ENCODE data around the gene XPA.
A peak's percentile ranks its signal among the peaks of the same experiment; 100 is the strongest.
"Not testable (repeated sequence)": the region's sequence is repeated elsewhere in the genome, so short reads cannot be mapped to it uniquely, and the experiment has no call there.

The XPA gene

GRCh38 chr9:97703437-97704344 lies 6.6 kb upstream of the XPA start:
- DNase-seq (ENCODE audit: low spot score): no peak

DNA sequence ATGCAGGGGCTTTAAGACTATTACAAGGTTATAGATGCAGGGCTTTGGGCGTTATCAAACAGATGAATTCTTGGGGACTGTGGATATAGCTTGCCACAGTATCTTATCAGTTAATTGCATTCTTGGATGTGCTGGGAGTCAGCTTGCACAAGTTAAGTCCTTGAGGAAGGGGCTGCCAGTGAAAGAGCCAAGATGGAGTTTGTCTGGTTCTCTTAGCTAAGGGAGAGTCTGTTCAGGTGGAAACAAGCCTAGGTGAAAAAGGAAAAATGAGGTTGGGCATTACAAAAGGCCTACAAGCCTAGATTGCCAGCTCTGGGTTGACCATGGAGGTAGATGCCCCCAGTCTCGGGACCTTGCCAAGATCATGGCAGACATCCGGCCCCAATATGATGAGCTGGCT lies 2.7 kb upstream of the XPA start:
- not testable (repeated sequence) for DNase-seq (ENCODE audit: low spot score)

DNA sequence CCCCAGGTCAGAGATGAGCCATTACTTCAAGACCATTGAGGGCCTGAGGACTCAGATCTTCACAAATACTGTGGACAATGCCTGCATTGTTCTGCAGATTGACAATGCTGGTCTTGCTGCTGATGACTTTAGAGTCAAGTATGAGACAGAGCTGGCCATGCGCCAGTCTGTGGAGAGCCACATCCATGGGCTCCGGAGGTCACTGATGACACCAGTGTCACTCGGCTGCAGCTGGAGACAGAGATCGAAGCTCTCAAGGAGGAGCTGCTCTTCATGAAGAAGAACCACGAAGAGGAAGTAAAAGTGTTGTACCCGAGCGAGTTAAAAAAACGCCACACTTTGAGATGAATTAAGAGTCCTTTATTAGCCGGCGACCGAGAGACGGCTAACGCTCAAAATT lies 2.1 kb upstream of the XPA start:
- DNase-seq (ENCODE audit: low spot score): peak; percentile 64

GRCh38 chr9:97698865-97699264 lies 1.7 kb upstream of the XPA start:
- no peak for DNase-seq (ENCODE audit: low spot score)

DNA sequence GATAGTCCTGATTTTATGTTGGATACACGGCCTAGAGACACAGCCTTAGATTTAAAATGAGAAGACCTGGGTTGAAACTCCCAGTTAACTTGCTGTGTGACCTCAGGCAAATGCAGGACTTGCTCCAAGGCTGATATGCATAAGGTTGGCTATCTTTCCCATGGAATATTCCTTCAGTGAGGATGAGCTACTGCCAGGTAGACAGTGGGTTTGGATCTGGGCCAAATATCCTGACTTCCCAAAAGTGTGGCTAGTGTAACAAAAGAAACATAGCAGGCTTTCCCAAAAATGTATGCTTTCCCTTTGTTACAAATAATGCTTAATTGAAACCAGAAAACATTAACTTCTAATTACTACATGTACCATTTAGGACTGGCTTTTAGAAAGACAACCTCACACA lies 697 bp upstream of the XPA start:
- peak; percentile 41 for DNase-seq (ENCODE audit: low spot score)

- peak; percentile 73 for DNase-seq (ENCODE audit: low spot score)
Observed at GRCh38 chr9:97695995-97696802, 941 bp downstream of the XPA start.

DNA sequence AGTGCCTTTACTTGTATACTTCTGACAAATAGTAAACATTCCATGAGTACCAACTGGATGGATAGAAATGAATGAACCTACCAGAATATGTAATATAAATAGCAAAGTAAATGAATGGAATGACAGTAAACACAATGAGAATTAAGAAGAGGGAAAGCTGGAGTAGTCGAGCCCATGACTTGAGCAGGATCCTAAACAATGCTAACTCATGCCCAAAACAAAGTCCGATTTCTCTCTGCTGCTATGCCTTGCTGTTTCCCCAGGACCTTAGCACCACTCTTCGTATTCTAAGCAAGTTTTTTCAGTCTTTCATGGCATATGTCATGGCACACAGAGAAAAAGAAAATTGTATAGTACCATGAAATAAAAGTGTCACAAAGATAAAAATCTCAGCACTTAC lies 1.8 kb downstream of the XPA start:
- DNase-seq (ENCODE audit: low spot score): no peak

- DNase-seq (ENCODE audit: low spot score): no peak
Observed at GRCh38 chr9:97694769-97695168, 2.4 kb downstream of the XPA start.

GRCh38 chr9:97689401-97690180 lies 7.5 kb downstream of the XPA start:
- no peak for DNase-seq (ENCODE audit: low spot score)

DNA sequence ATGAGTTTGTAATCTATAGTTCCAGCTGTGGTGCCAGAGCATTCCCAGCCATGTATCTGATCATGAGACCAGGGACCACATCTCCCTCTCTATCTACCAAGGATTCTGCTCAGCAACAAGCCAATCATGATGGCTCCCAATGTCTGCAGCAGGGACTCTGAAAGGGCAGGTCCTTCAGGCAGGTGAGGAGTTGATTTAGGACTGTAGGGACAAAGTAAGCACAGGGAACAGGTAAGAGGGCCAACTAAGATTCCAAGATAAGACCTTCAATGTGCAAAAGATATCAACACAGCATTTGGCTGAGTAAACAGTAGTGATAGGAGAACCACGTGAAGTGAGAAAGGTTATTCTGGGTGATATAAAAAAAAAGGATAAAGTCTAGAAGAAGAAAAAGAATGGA lies 8.5 kb downstream of the XPA start:
- DNase-seq (ENCODE audit: low spot score): no peak

GRCh38 chr9:97682242-97682641 lies 14.9 kb downstream of the XPA start:
- DNase-seq (ENCODE audit: low spot score): no peak

DNA sequence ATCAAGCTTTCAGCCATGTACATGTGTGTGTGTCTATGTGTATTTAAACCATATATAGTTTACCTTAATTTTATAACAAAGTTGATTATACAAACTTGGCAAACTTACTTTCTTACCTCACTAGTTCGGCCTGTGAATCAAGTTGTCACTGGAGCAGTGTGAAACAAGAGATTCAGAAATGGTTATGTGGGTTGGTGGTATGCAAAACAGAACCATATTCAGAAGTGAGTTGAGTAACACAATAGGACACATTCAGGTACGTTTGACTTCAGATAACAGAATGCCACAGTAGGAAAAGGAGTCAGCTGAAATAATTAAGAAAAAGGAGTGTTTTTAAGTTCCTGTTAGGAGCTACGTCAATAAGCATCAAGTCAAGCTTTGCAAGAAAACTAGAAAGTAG lies 21.5 kb downstream of the XPA start:
- DNase-seq (ENCODE audit: low spot score): no peak

GRCh38 chr9:97673922-97674321 lies 23.2 kb downstream of the XPA start:
- DNase-seq (ENCODE audit: low spot score): no peak

DNA sequence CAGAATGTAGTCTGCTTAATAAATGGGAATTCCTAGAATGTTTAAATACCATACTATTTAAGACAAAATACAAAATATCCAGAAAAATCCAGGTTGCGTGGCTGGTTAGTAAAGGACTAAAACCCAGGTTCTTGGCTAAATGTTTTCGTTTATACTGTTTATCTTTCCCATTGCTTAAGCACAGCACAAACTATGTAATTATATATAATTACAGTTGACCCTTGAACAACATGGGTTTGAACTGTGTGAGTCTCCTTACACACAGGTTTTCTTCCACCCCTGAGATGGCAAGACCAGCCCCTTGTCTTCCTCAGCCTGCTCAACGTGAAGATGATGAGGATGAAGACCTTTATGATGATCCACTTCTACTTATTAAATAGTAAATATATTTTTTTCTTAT lies 24.7 kb downstream of the XPA start:
- DNase-seq (ENCODE audit: low spot score): no peak

DNA sequence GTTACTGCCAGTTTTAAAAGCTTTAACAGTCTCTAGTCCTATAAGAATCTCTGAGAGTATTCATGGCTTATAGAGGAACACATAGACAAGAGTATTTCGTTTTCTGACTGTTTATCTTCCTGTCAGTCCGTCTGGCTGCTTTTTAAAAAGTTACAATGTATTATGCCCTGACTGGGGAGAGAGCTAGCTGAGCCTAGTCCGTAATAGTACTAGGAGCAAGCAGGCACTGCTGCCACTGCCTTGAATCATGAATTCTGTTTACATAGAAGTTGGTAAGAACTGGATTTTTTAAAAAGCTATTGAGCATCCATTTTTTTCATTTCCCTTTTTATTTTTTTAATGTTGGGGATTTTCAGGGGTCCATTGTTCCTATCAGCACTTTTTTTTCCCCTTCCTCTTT lies 26.6 kb downstream of the XPA start:
- DNase-seq (ENCODE audit: low spot score): no peak

DNA sequence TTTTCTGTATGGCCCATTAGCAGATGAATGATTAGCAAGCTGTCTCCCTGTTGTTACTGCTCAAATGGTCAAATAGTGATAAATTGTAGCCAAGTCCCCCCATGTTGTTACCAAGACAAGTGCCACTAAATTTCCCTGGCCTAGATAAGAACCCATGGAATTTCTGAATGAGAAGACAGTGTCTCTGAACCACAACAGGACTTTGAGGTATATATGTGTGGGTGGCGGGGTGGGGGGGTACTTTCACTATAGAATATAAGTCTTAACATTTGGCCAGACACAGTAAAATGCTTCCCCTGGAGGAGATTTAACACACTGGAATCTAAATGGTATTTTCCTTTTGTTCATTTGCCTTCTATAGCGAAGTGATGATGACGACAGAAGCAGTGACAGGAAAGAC lies 28.7 kb downstream of the XPA start:
- no peak for DNase-seq (ENCODE audit: low spot score)

DNA sequence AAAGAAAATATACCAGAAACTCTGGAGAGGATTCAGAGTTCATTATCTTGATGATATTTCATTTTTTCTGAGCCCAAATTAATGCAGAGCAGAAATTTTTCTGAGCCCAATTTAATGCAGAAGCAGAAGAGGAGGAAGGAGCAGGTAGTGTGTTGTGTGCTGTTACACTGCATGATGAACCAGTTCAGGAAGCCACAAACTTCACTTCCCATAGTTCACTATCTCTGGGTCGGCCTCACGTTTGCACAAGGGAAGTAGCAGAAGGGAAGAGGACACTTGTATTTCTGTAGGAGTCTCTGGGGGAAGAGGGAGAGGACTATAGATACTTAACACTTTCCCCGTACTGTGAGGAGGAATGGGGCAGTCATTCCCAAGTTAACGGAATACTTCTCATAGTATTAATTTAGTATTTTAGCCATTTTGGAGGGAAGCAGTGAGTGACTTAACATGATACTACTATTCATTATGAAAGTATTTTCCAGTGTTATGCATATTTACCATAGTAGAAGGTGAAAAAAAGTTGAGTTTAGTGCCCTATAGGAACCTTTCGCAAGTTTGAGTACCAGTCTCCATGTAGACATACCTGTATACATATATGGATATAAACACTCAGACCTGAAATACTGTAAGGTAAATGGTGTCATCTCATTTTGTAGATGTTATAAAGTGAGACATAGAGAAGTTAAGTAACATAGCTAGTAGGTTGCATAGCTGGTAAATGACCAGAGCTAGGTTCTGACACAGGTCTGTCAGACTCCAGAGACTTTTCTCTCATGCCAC lies 30.0 kb downstream of the XPA start:
- DNase-seq (ENCODE audit: low spot score): peak; percentile 29

DNA sequence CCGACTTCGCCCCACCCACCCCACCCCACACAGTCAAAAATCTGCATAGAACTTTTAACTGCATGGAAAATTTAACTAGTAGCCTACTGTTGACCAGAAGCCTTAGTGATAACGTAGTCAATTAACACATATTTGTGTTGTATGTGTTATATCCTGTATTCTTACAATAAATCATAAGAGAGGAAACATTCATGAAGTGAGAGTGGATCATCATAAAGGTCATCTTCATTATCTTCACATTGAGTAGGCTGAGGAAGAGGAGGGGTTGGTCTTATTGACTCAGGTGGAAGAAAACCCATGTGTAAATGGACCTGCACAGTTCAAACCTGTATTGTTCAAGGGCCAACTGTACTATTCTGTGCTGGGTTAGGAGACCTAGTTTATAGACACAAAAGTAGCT lies 31.4 kb downstream of the XPA start:
- no peak for DNase-seq (ENCODE audit: low spot score)

GRCh38 chr9:97660847-97661246 lies 36.3 kb downstream of the XPA start:
- DNase-seq (ENCODE audit: low spot score): no peak

- peak; percentile 50 for DNase-seq (ENCODE audit: low spot score)
Observed at GRCh38 chr9:97660340-97660739, 36.8 kb downstream of the XPA start.

DNA sequence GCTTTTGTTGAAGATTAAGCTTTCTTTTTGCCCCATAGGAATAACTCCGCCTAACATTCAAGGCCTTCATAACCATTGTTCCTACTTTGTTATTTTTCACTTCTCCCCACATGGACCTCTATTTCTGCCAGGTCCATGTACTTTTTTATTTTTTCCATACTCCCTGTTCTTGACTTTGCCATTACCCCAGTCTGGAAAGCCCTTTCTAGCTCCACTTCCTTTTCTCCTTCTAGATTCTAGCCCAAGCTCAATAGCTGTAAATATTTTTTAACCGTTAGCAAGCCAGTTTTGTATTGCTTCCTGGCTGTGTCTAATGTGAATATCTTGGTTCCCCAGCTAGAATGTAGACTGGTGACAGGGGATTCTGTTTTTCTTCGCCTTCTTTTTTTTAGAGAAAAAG lies 37.4 kb downstream of the XPA start:
- DNase-seq (ENCODE audit: low spot score): no peak

DNA sequence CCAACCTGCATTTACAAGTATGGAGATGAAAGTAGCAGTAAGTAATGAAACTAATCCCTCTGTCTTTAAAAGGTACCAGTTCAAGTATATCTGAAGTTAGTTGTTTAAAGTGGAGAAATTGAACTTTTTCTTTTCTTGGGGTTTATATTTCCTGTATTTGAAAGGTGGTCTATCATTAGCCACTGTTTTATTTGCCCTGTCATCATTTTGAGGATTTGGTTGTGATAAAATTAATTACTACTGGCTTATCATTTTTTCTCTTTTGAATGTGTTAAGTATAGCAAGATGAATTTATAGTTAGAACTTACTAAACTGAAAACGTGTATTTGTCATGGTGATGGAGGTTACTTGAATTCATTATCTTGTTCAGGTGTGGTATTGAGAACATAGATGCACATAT lies 38.4 kb downstream of the XPA start:
- no peak for DNase-seq (ENCODE audit: low spot score)

All from pons (tissue), 1 donor.